Smooth muscle cell (in vitro differentiated cells): ENCODE measurements around the gene ATL1. TPM values are rescaled to one million over a fixed set of nuclear protein-coding genes. Genes with fewer than 3 reads are reported as not detected.

Source experiments
- DNase-seq: peaks from one replicate; lab custom pipeline; 2025; ENCODE audit not compliant: unreplicated experiment; lab: John Stamatoyannopoulos, UW
- H2AFZ ChIP-seq: fragments of 200-600 bp; sonication (generic); 2 replicates; pipeline ENCODE4 v1.6.0; 2016; ENCODE audit warnings: antibody characterized with exemption, low read depth, mild to moderate bottlenecking
- H3F3A ChIP-seq: fragments of 200-600 bp; sonication (generic); 2 replicates; pipeline ENCODE4 v1.6.0; 2017; ENCODE audit warnings: antibody characterized with exemption, low read depth
- H3K27ac ChIP-seq: fragments of 200-600 bp; sonication (generic); 2 replicates; pipeline ENCODE4 v1.5.1; 2016; ENCODE audit warnings: low read depth, mild to moderate bottlenecking
- H3K27me3 ChIP-seq: fragments of 200-600 bp; sonication (generic); 2 replicates; pipeline ENCODE4 v1.6.1; 2016; ENCODE audit warnings: low read depth, mild to moderate bottlenecking
- H3K36me3 ChIP-seq: fragments of 200-600 bp; sonication (generic); 2 replicates; pipeline ENCODE4 v1.5.1; 2016; ENCODE audit warnings: low read depth
- H3K4me1 ChIP-seq: fragments of 200-600 bp; sonication (generic); 2 replicates; pipeline ENCODE4 v1.5.1; 2016; ENCODE audit warnings: low read depth
- H3K4me2 ChIP-seq: fragments of 200-600 bp; sonication (generic); 2 replicates; pipeline ENCODE4 v1.6.0; 2016; ENCODE audit warnings: mild to moderate bottlenecking
- H3K4me3 ChIP-seq: fragments of 200-600 bp; sonication (generic); 2 replicates; pipeline ENCODE4 v1.5.1; 2016; ENCODE audit warnings: mild to moderate bottlenecking
- H3K79me2 ChIP-seq: fragments of 200-600 bp; sonication (generic); 2 replicates; pipeline ENCODE4 v1.6.0; 2016; ENCODE audit warnings: low read depth, mild to moderate bottlenecking
- H3K9ac ChIP-seq: fragments of 200-600 bp; sonication (generic); 2 replicates; pipeline ENCODE4 v1.6.0; 2016; ENCODE audit warnings: low read depth
- H3K9me3 ChIP-seq: fragments of 200-600 bp; sonication (generic); replicated peaks from 2 replicates; pipeline ENCODE4 v1.5.1; 2016; ENCODE audit warnings: low read depth
- H4K20me1 ChIP-seq: fragments of 200-600 bp; sonication (generic); 2 replicates; pipeline ENCODE4 v1.6.0; 2016; ENCODE audit warnings: low read depth
- WGBS: methylation state at CpG from one replicate; pipeline ENCODE4 v1.1.7; 2016; ENCODE audit warnings: low lambda C conversion rate; 5-methylcytosine and 5-hydroxymethylcytosine counted together
- polyA plus RNA-seq: library from polyadenylated mRNA; unstranded; fragments of >200 nt; fragmentation: Nextera tagmentation; extraction: Ambion mirVana; gene quantifications from 2 replicates; pipeline ENCODE4 v1.2.1, GENCODE V29; 2016
- total RNA-seq: library from RNA; depleted of rRNA; stranded (reverse); fragments of >200 nt; gene quantifications from 2 replicates; pipeline ENCODE4 v1.2.3, GENCODE V29; 2014
- TF ChIP-seq, protein P1 (sequence below): fragments of 200-600 bp; sonication (generic); IDR thresholded peaks from 2 replicates; pipeline ENCODE4 v1.5.1; 2017; ENCODE audit warnings: borderline replicate concordance, mild to moderate bottlenecking, antibody characterized with exemption; ENCODE audit not compliant: insufficient read depth, poor library complexity, severe bottlenecking

Gene ATL1
- total and polyA plus RNA-seq, 2 experiments from 2014 or later = 1.5 to 2.1 TPM

DNA sequence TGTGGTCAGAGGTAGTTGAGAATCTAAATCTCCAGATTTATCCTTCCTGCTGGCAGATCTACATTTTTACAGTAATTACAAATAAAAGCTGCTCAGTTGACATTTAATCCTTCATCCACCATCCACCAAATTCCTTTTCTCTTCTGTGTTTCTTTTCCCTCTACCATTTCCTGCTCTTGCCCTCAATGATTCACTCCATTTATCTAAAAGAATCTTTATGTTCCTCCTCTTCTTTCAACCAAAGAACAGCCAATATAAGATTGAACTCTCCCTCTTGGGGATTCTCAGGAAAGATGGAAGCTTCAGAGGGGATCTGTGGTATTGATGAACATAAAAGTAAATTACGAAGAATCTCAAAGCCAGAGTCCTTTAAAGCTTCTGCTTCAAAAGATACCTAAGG lies 31.9 kb upstream of the ATL1 start:
- TF ChIP-seq, protein P1, sequence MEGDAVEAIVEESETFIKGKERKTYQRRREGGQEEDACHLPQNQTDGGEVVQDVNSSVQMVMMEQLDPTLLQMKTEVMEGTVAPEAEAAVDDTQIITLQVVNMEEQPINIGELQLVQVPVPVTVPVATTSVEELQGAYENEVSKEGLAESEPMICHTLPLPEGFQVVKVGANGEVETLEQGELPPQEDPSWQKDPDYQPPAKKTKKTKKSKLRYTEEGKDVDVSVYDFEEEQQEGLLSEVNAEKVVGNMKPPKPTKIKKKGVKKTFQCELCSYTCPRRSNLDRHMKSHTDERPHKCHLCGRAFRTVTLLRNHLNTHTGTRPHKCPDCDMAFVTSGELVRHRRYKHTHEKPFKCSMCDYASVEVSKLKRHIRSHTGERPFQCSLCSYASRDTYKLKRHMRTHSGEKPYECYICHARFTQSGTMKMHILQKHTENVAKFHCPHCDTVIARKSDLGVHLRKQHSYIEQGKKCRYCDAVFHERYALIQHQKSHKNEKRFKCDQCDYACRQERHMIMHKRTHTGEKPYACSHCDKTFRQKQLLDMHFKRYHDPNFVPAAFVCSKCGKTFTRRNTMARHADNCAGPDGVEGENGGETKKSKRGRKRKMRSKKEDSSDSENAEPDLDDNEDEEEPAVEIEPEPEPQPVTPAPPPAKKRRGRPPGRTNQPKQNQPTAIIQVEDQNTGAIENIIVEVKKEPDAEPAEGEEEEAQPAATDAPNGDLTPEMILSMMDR = no peak
- peaks cover 39% of the 10 kb centered on the region for H3K4me1 ChIP-seq
- H3K9ac ChIP-seq = no peak overlapping the region
- WGBS = 58% methylated on average over 1 of the region's 1 CpG
- peaks cover 3% of the 10 kb centered on the region for H3F3A ChIP-seq
- no peaks in the 10 kb centered on the region for H3K36me3 ChIP-seq
- peak overlapping the region; percentile 71 for H3K4me2 ChIP-seq
- H3K27me3 ChIP-seq = no peaks in the 10 kb centered on the region
- H3K79me2 ChIP-seq = peaks cover 87% of the 10 kb centered on the region
- peak overlapping the region; percentile 54 for H3K27ac ChIP-seq
- no peak overlapping the region for H2AFZ ChIP-seq
- no peak for DNase-seq
- peaks cover 85% of the 10 kb centered on the region for H4K20me1 ChIP-seq
- no peak overlapping the region for H3K4me3 ChIP-seq
- no peaks in the 10 kb centered on the region for H3K9me3 ChIP-seq

DNA sequence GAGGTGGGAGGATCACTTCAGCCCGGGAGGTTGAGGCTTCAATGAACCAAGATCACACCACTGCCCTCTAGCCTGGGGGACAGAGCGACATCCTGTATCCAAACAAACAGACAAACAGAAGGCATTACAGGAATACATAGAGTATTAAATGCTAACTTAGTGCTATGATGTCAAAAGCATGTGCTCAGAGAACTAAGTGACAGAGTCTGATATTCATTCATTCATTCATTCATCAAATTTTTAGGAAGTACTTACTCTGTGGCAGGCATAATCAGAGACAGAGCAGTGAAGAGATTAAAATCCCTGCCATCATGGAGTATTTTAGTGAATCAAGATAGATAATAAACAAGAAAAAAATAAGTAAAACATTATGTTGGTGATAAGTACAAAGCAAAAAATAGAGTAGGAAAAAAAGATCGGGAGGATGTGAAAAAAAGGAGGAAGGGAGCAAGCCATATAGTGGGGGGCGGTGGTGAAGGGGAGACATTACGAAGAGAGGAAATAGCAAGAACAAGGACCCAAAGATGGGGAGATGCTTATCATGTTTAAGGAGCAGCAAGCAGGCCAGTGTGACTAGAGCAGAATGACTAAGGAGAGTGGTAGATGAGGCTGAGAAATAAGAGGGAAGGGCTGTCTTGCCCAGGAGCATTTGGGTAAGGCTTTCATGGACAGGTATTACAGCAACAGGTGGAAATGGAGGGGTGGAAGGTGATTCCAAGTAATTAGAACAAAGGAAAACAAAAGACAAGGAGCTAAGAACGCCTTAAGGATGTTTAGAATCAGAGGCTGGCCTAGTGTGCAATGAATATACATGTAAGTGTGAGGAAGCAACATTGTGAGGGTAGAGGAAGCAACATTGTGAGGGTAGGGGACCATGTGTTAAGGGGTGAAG lies 30.4 kb upstream of the ATL1 start:
- peak overlapping the region; percentile 16 for H3K9ac ChIP-seq

DNA sequence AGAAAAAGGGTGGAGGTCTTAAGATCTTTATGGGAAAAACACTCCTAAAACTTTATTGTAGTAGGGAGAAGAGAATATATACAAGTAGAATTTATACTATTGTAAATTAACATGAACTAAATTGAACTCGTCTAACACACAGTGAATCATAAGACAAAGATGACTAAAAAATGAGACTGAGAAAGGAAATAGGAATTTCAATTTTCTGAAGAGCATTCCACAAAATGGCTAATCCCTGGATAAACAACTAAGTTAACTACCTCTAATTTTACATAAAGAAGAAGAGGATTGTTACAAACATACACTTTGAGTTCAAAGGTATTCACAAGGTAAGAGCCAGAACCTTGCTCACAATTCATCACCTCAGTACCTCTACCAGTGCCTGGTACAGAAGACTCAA lies 29.6 kb upstream of the ATL1 start:
- Histone ChIP-seq H3K79me2 (peaks cover 63% of the 10 kb centered on the region), H3K36me3 (no peaks in the 10 kb centered on the region), H3K4me3 (peak overlapping the region; percentile 66), H3K27ac (peak overlapping the region; percentile 61), H3K9me3 (no peaks in the 10 kb centered on the region), H3K9ac (peak overlapping the region; percentile 16), H3K27me3 (no peaks in the 10 kb centered on the region), H3F3A (peaks cover 3% of the 10 kb centered on the region), H4K20me1 (peaks cover 61% of the 10 kb centered on the region), H2AFZ (no peak overlapping the region), H3K4me2 (peak overlapping the region; percentile 87), H3K4me1 (peaks cover 24% of the 10 kb centered on the region)
- TF ChIP-seq, protein P1 = no peak
- no peak for DNase-seq
- 10% methylated on average over 1 of the region's 1 CpG for WGBS

More for the DNA sequence above, 30.4 kb upstream of the ATL1 start:
- peaks cover 3% of the 10 kb centered on the region for H3F3A ChIP-seq
- no peak overlapping the region for H2AFZ ChIP-seq
- no peaks in the 10 kb centered on the region for H3K27me3 ChIP-seq
- H3K9me3 ChIP-seq = no peaks in the 10 kb centered on the region
- H3K4me1 ChIP-seq = peaks cover 24% of the 10 kb centered on the region
- TF ChIP-seq, protein P1 = no peak
- no peaks in the 10 kb centered on the region for H3K36me3 ChIP-seq
- WGBS = 82% methylated on average over 6 of the region's 6 CpGs
- peak overlapping the region; percentile 66 for H3K4me3 ChIP-seq
- DNase-seq = no peak
- H3K79me2 ChIP-seq = peaks cover 72% of the 10 kb centered on the region
- H3K4me2 ChIP-seq = peak overlapping the region; percentile 87
- peak overlapping the region; percentile 61 for H3K27ac ChIP-seq
- H4K20me1 ChIP-seq = peaks cover 69% of the 10 kb centered on the region
